ENCODE measurements around the gene ASB8.

The ASB8 gene

DNA sequence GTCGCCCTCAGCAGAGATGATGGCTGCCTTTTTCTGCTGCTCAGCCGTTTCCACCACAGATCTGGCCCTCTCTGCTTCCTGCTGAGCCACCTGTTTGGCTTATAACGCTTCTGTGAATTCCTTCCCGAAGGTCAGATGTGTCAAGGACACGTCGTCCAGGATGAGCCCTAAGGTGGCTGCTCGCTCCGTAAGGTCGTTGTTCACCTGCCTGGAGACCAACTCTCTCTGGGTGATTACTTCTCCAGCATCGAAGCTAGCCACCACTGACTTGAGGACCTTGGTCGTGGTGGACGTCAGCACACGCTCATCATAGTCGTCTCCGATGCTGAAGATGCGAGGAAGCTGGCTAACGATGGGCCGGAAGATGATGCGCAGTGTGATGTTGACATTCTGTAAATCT, 11.7 kb upstream of the ASB8 start:
- Histone ChIP-seq H3K9ac (ENCODE audit: low read length) (no peak overlapping the region), H3K27me3 (ENCODE audit: control insufficient read depth in 1 of 2, insufficient read depth in 1 of 2, low read length in 2 of 2) (peaks cover 0 to 16% of the 10 kb centered on the region in 2 experiments), H2BK120ac (ENCODE audit: low read depth, low read length) (no peak overlapping the region), H3K4me1 (ENCODE audit: control insufficient read depth, insufficient read depth, low read depth, low read length) (no peaks in the 10 kb centered on the region), H3K4ac (ENCODE audit: low read depth in 1 of 2, low read length in 2 of 2) (no peak overlapping the region), H2AK5ac (ENCODE audit: low read length, severe bottlenecking) (no peak overlapping the region), H3K27ac (ENCODE audit: low read length, poor library complexity, severe bottlenecking) (no peak overlapping the region), H4K91ac (ENCODE audit: low read length) (no peak overlapping the region), H2AFZ (ENCODE audit: low read depth, low read length) (no peak overlapping the region), H3K14ac (ENCODE audit: low read length in 2 of 2) (no peak overlapping the region), H3K79me1 (replicated peaks; ENCODE audit: low read length, poor library complexity, severe bottlenecking) (no peaks in the 10 kb centered on the region), H3K9me3 (ENCODE audit: control insufficient read depth, low read length) (no peaks in the 10 kb centered on the region), H4K8ac (ENCODE audit: low read length) (no peak overlapping the region), H3K36me3 (ENCODE audit: control insufficient read depth in 1 of 2, insufficient read depth in 2 of 2, low read depth in 1 of 2, low read length in 2 of 2) (no peaks in the 10 kb centered on the region), H3K4me3 (ENCODE audit: insufficient read depth in 1 of 2, low read depth in 1 of 2, low read length in 2 of 2) (no peak overlapping the region), H3K4me2 (ENCODE audit: low read length, poor library complexity, severe bottlenecking) (no peak overlapping the region), H2BK15ac (ENCODE audit: low read depth, poor library complexity, severe bottlenecking) (no peak overlapping the region), H3K23ac (ENCODE audit: low read length in 2 of 2) (no peak overlapping the region), H2BK5ac (ENCODE audit: low read depth, low read length, poor library complexity, severe bottlenecking) (no peak overlapping the region), H2BK12ac (ENCODE audit: low read length in 2 of 2) (no peak overlapping the region), H3K18ac (ENCODE audit: low read depth in 1 of 2, low read length in 2 of 2) (no peak overlapping the region)
- WGBS = 85% methylated on average over 19 of the region's 19 CpGs
- DNase-seq = no peak

DNA sequence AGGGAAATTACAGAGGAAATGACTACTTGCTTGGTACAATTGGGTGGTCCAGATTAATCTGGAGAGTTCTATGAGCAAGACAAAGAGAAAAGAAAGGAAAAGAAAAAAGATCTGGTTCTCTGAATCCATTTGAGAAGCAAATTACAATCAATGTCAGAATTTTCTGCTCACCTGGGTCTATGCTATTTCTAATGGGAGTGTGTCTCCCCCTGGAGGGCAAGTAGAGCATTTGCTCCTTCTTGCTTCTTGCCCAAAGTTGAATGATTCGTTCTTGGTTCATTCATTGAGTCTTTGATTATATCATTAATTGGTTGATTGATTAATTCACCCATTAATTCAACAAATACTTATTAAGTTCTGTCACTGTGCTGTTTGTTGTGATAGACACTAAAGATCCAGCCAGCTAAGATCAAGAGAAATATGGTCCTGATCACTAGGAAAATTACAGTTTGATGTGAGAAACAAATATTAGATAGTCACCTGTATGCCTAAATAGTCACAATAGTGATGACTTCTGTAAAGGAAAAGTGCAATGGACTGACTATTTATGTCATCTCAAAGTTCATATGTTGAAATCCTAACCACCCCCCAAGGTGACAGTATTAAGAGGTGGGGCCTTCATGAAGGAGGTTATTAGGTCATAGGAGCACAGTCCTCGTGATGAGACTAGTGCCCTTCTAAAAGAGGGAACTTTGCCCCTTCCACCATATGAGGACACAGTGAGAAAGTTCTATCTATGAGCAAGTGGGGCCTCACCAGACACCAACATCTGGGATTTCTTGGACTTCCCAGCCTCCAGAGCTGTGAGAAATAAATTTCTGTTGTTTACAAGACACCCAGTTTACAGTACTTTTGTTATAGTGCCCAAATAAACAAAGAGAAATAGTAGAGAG, 8.0 kb upstream of the ASB8 start:
- Histone ChIP-seq H2BK12ac (ENCODE audit: low read length in 2 of 2) (no peak overlapping the region), H3K36me3 (ENCODE audit: control insufficient read depth in 1 of 2, insufficient read depth in 2 of 2, low read depth in 1 of 2, low read length in 2 of 2) (no peaks in the 10 kb centered on the region), H3K14ac (ENCODE audit: low read length in 2 of 2) (no peak overlapping the region), H2BK120ac (ENCODE audit: low read depth, low read length) (no peak overlapping the region), H3K18ac (ENCODE audit: low read depth in 1 of 2, low read length in 2 of 2) (no peak overlapping the region), H2BK5ac (ENCODE audit: low read depth, low read length, poor library complexity, severe bottlenecking) (no peak overlapping the region), H3K79me1 (replicated peaks; ENCODE audit: low read length, poor library complexity, severe bottlenecking) (no peaks in the 10 kb centered on the region), H3K27me3 (ENCODE audit: control insufficient read depth in 1 of 2, insufficient read depth in 1 of 2, low read length in 2 of 2) (peaks cover 16 to 18% of the 10 kb centered on the region in 2 experiments), H3K9ac (ENCODE audit: low read length) (no peak overlapping the region), H3K4me3 (ENCODE audit: insufficient read depth in 1 of 2, low read depth in 1 of 2, low read length in 2 of 2) (no peak overlapping the region), H3K4me1 (ENCODE audit: control insufficient read depth, insufficient read depth, low read depth, low read length) (no peaks in the 10 kb centered on the region), H2AK5ac (ENCODE audit: low read length, severe bottlenecking) (no peak overlapping the region), H2AFZ (ENCODE audit: low read depth, low read length) (no peak overlapping the region), H4K8ac (ENCODE audit: low read length) (no peak overlapping the region), H3K27ac (ENCODE audit: low read length, poor library complexity, severe bottlenecking) (no peak overlapping the region), H3K4me2 (ENCODE audit: low read length, poor library complexity, severe bottlenecking) (no peak overlapping the region), H3K9me3 (ENCODE audit: control insufficient read depth, low read length) (no peaks in the 10 kb centered on the region), H2BK15ac (ENCODE audit: low read depth, poor library complexity, severe bottlenecking) (no peak overlapping the region), H3K4ac (ENCODE audit: low read depth in 1 of 2, low read length in 2 of 2) (no peak overlapping the region), H3K23ac (ENCODE audit: low read length in 2 of 2) (no peak overlapping the region), H4K91ac (ENCODE audit: low read length) (no peak overlapping the region)
- DNase-seq = peak; percentile 56
- 14% methylated on average over 1 of the region's 2 CpGs for WGBS

DNA sequence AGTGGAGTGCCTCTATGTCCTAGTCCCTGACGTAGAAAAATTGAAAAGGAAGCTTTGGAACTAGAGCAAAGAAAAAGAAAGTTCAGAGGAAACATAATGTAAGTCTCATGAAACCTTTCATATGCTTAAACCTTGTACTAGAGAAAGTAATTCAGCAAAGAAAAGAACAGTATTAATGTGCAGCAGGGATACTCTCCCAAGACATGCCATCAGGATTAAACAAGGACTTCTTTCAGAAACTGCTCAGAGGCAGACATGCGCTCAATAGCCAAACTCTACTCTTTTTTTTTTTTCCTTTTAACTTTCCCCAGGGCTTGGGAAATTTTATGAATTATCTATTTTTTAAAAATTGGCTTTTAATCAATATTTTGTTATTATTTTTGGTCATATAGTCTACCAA, 7.1 kb upstream of the ASB8 start:
- Histone ChIP-seq H2AK5ac (ENCODE audit: low read length, severe bottlenecking) (no peak overlapping the region), H3K4me2 (ENCODE audit: low read length, poor library complexity, severe bottlenecking) (no peak overlapping the region), H3K27me3 (ENCODE audit: control insufficient read depth in 1 of 2, insufficient read depth in 1 of 2, low read length in 2 of 2) (peaks cover 16 to 18% of the 10 kb centered on the region in 2 experiments), H3K36me3 (ENCODE audit: control insufficient read depth in 1 of 2, insufficient read depth in 2 of 2, low read depth in 1 of 2, low read length in 2 of 2) (no peaks in the 10 kb centered on the region), H4K91ac (ENCODE audit: low read length) (no peak overlapping the region), H3K79me1 (replicated peaks; ENCODE audit: low read length, poor library complexity, severe bottlenecking) (no peaks in the 10 kb centered on the region), H2BK120ac (ENCODE audit: low read depth, low read length) (no peak overlapping the region), H4K8ac (ENCODE audit: low read length) (no peak overlapping the region), H3K18ac (ENCODE audit: low read depth in 1 of 2, low read length in 2 of 2) (no peak overlapping the region), H3K27ac (ENCODE audit: low read length, poor library complexity, severe bottlenecking) (no peak overlapping the region), H3K14ac (ENCODE audit: low read length in 2 of 2) (no peak overlapping the region), H3K4me3 (ENCODE audit: insufficient read depth in 1 of 2, low read depth in 1 of 2, low read length in 2 of 2) (no peak overlapping the region), H2BK5ac (ENCODE audit: low read depth, low read length, poor library complexity, severe bottlenecking) (no peak overlapping the region), H3K9ac (ENCODE audit: low read length) (no peak overlapping the region), H3K4ac (ENCODE audit: low read depth in 1 of 2, low read length in 2 of 2) (no peak overlapping the region), H2BK15ac (ENCODE audit: low read depth, poor library complexity, severe bottlenecking) (no peak overlapping the region), H3K9me3 (ENCODE audit: control insufficient read depth, low read length) (no peaks in the 10 kb centered on the region), H2AFZ (ENCODE audit: low read depth, low read length) (no peak overlapping the region), H2BK12ac (ENCODE audit: low read length in 2 of 2) (no peak overlapping the region), H3K23ac (ENCODE audit: low read length in 2 of 2) (no peak overlapping the region), H3K4me1 (ENCODE audit: control insufficient read depth, insufficient read depth, low read depth, low read length) (no peaks in the 10 kb centered on the region)
- 100% methylated on average over 1 of the region's 2 CpGs for WGBS
- DNase-seq = no peak

DNA sequence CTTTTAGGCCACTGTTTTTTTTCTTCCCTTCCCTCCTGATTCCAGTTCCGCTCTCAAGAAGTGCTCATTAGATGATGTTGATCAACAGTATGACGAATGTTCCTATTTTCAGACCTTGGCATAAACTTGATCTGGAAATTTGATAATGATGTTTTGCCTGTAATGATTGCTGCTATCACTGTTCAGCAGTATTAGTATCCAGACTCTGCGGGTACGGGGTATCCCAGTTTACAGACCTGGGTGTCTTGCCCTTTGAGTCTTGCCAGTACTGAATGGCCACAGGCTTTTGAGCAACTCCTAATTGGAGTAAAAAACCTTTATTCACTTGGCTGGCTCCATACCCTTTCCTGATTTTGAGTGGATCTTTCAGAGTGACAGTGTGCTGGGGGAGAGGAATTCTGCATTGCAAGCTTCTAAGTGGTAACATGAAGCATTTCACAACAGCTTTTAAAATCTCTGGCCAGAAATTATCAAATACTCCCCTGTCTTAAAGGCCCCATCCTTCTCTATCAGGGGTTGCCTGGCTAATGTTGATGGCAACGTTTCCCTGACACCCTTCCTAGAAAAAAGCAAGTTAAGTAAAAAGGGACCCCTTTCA, 5.9 kb upstream of the ASB8 start:
- Histone ChIP-seq H3K18ac (ENCODE audit: low read depth in 1 of 2, low read length in 2 of 2) (no peak overlapping the region), H3K4me2 (ENCODE audit: low read length, poor library complexity, severe bottlenecking) (no peak overlapping the region), H3K36me3 (ENCODE audit: control insufficient read depth in 1 of 2, insufficient read depth in 2 of 2, low read depth in 1 of 2, low read length in 2 of 2) (no peaks in the 10 kb centered on the region), H3K9ac (ENCODE audit: low read length) (no peak overlapping the region), H3K9me3 (ENCODE audit: control insufficient read depth, low read length) (no peaks in the 10 kb centered on the region), H2BK5ac (ENCODE audit: low read depth, low read length, poor library complexity, severe bottlenecking) (no peak overlapping the region), H3K27ac (ENCODE audit: low read length, poor library complexity, severe bottlenecking) (no peak overlapping the region), H3K4me3 (ENCODE audit: insufficient read depth in 1 of 2, low read depth in 1 of 2, low read length in 2 of 2) (no peak overlapping the region), H2AFZ (ENCODE audit: low read depth, low read length) (no peak overlapping the region), H3K23ac (ENCODE audit: low read length in 2 of 2) (no peak overlapping the region), H2BK15ac (ENCODE audit: low read depth, poor library complexity, severe bottlenecking) (no peak overlapping the region), H4K8ac (ENCODE audit: low read length) (no peak overlapping the region), H3K4me1 (ENCODE audit: control insufficient read depth, insufficient read depth, low read depth, low read length) (no peaks in the 10 kb centered on the region), H3K27me3 (ENCODE audit: control insufficient read depth in 1 of 2, insufficient read depth in 1 of 2, low read length in 2 of 2) (peaks cover 15 to 18% of the 10 kb centered on the region in 2 experiments), H4K91ac (ENCODE audit: low read length) (no peak overlapping the region), H2BK12ac (ENCODE audit: low read length in 2 of 2) (no peak overlapping the region), H3K4ac (ENCODE audit: low read depth in 1 of 2, low read length in 2 of 2) (no peak overlapping the region), H3K14ac (ENCODE audit: low read length in 2 of 2) (no peak overlapping the region), H3K79me1 (replicated peaks; ENCODE audit: low read length, poor library complexity, severe bottlenecking) (no peaks in the 10 kb centered on the region), H2BK120ac (ENCODE audit: low read depth, low read length) (no peak overlapping the region), H2AK5ac (ENCODE audit: low read length, severe bottlenecking) (no peak overlapping the region)
- no peak for DNase-seq
- 55% methylated on average over 5 of the region's 5 CpGs for WGBS
